DND-41 (cell line): ENCODE measurements around the gene KCNJ1.

ENCODE experiments used
- EZH2 ChIP-seq: IDR thresholded peaks from 3 replicates; pipeline ENCODE4 v1.6.1; 2012; ENCODE audit warnings: borderline replicate concordance, low read depth, mild to moderate bottlenecking, moderate library complexity, low read length, inconsistent platforms; ENCODE audit not compliant: severe bottlenecking
- TF ChIP-seq, protein P1 (sequence below): IDR thresholded peaks from 2 replicates; pipeline ENCODE4 v1.5.1; 2012; ENCODE audit warnings: borderline replicate concordance, low read length, moderate library complexity, mild to moderate bottlenecking; ENCODE audit not compliant: poor library complexity, severe bottlenecking; ENCODE audit errors: extremely low read depth

DNA sequence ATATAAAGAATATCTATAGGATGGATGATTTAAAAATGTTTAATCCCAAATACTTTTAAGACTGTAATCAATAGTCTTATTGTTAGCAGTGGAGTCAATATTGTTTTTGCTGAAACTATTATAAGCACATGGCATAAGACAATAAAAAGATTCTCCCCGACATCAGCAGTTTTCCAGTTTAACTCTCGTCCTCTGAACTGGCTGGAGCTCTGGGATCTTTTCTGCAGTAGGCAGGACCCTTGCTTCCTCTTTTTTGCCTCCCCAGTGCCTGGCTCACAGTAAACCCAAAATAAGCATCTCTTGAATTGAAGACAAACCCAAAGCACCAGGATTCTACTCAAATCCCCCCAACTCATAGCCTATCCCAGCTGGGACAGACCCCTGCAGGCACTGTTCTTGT is 32.9 kb downstream of the KCNJ1 start:
- TF ChIP-seq, protein P1, sequence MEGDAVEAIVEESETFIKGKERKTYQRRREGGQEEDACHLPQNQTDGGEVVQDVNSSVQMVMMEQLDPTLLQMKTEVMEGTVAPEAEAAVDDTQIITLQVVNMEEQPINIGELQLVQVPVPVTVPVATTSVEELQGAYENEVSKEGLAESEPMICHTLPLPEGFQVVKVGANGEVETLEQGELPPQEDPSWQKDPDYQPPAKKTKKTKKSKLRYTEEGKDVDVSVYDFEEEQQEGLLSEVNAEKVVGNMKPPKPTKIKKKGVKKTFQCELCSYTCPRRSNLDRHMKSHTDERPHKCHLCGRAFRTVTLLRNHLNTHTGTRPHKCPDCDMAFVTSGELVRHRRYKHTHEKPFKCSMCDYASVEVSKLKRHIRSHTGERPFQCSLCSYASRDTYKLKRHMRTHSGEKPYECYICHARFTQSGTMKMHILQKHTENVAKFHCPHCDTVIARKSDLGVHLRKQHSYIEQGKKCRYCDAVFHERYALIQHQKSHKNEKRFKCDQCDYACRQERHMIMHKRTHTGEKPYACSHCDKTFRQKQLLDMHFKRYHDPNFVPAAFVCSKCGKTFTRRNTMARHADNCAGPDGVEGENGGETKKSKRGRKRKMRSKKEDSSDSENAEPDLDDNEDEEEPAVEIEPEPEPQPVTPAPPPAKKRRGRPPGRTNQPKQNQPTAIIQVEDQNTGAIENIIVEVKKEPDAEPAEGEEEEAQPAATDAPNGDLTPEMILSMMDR, result no peak
- TF ChIP-seq EZH2, result no peak
